22Rv1 (cell line): ENCODE data around the gene ZBTB33.

ENCODE experiments used
- H3K27ac ChIP-seq: fragments of 450-650 bp; 2 replicates; pipeline ENCODE4 v1.5.1; 2017
- ZFX ChIP-seq: fragments of 450-650 bp; IDR thresholded peaks from 2 replicates; pipeline ENCODE4 v1.6.1; 2017; ENCODE audit warnings: antibody characterized with exemption, borderline replicate concordance
- TF ChIP-seq, protein P1 (sequence below): fragments of 450-650 bp; IDR thresholded peaks from 2 replicates; pipeline ENCODE4 v1.5.1; 2017; ENCODE audit warnings: mild to moderate bottlenecking

Gene ZBTB33

DNA sequence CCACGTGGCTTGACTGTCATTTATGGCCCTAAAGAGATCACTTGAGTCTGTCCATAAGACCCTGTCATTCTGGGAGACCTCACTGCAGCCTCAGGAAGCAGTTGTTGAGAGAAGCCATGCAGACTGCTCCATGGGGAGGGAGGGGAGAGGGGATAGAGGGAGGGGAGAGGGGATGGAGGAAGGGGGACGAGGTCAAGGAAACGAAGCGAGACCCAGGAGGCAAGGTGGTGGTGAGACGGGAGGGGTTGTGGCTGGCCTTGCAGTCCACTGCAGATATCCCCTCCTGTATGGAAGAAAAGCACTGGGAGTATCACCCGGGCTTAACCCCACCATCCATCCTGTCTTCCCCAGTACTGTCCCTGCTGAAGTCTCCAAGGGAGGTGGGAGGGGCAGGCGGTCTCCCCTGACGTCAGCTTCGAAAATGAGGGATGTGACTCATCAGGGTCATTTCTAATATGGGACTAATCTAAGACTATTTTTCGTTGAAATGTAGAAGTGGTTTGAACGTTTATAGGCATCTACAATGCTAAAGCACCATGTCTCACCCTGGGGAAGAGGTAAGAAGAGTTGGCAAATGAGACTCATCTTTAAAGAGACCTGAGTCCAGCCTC, 55.0 kb downstream of the ZBTB33 start:
- TF ChIP-seq, protein P1, sequence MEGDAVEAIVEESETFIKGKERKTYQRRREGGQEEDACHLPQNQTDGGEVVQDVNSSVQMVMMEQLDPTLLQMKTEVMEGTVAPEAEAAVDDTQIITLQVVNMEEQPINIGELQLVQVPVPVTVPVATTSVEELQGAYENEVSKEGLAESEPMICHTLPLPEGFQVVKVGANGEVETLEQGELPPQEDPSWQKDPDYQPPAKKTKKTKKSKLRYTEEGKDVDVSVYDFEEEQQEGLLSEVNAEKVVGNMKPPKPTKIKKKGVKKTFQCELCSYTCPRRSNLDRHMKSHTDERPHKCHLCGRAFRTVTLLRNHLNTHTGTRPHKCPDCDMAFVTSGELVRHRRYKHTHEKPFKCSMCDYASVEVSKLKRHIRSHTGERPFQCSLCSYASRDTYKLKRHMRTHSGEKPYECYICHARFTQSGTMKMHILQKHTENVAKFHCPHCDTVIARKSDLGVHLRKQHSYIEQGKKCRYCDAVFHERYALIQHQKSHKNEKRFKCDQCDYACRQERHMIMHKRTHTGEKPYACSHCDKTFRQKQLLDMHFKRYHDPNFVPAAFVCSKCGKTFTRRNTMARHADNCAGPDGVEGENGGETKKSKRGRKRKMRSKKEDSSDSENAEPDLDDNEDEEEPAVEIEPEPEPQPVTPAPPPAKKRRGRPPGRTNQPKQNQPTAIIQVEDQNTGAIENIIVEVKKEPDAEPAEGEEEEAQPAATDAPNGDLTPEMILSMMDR, result no peak
- TF ChIP-seq ZFX, result no peak
- no peak overlapping the region for H3K27ac ChIP-seq

DNA sequence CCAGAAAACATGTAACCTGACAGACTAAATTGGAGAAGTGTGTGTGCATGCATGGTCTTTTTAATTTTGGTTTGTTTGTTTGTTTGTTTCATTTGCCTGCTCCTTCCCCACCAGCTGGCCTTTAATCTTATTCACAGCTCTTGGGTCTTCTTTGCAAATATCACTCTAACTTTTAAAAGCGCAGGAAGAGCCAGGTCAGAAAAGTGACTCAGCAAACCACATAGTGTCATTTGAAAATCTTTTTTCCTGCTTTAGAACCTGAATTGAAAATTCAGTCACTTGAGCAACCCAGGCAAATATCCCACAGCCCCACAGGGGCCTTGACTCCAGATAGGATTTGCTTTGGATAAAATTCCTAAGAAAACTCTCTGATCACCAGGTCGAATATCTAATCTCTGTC, 56.0 kb downstream of the ZBTB33 start:
- H3K27ac ChIP-seq, result no peak overlapping the region
- TF ChIP-seq, protein P1, result no peak
